GM06990 (cell line): ENCODE measurements around the gene LHFPL3.

ENCODE experiments used
- DNase-seq: peaks from one replicate; pipeline ENCODE4 v3.0.0-alpha.2; 2011; ENCODE audit not compliant: insufficient read length; ENCODE audit errors: extremely low read depth
- H3K27me3 ChIP-seq: replicated peaks from 2 replicates; pipeline ENCODE4 v1.6.0; 2011; ENCODE audit warnings: low read length; ENCODE audit not compliant: control insufficient read depth, insufficient read depth
- H3K36me3 ChIP-seq: 2 replicates; pipeline ENCODE4 v1.5.1; 2011; ENCODE audit warnings: low read length; ENCODE audit not compliant: control insufficient read depth, insufficient read depth
- H3K4me3 ChIP-seq: replicated peaks from 2 replicates; pipeline ENCODE4 v1.5.1; 2011; ENCODE audit warnings: low read depth, mild to moderate bottlenecking, control low read depth, low read length
- CTCF ChIP-seq: IDR thresholded peaks from 2 replicates; pipeline ENCODE4 v1.5.1; 2011; ENCODE audit warnings: low read length, control low read depth, mild to moderate bottlenecking, inconsistent platforms; ENCODE audit not compliant: insufficient read depth, poor library complexity, severe bottlenecking

Gene LHFPL3

DNA sequence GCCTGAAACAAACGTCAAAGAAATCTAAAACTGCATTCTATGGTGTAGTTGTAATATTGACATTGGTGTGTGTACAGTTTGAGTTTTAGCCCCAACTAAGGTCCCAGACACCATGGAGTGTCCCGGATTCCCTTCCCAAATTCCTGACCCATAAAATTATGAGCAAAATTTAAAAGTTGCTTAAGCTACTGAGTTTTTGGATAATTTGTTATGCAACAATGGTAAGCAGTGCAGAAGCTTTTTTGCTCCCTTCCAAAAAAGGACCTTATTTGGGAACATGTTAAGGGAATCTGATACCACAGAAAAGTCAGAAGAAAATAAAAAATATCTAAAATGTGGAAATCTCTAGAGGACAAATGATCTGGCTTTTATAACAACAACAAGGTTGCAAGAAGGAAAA lies 622.4 kb downstream of the LHFPL3 start:
- H3K4me3 ChIP-seq: no peak overlapping the region
- no peaks in the 10 kb centered on the region for H3K27me3 ChIP-seq
- no peak for TF ChIP-seq CTCF
- H3K36me3 ChIP-seq: no peaks in the 10 kb centered on the region
- no peak for DNase-seq

DNA sequence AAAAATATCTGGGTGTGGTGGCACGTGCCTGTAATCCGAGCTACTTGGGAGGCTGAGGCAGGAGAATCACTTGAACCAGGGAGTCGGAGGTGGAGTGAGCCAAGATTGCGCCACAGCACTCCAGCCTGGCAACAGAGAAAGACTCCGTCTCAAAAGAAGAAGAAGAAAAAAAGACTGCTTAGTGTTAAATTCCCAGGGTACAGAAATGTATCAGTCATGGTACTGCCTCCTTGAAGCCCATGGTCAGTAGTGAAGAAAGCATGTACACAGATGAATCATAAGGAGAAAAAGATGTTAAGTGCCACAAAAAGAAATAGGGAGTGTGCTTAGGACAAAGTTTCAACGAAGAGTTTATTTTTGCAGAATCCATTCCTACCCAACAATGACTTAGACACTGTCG lies 623.1 kb downstream of the LHFPL3 start:
- H3K4me3 ChIP-seq: no peak overlapping the region
- H3K27me3 ChIP-seq: no peaks in the 10 kb centered on the region
- TF ChIP-seq CTCF: no peak
- DNase-seq: no peak
- H3K36me3 ChIP-seq: no peaks in the 10 kb centered on the region

- no peak for DNase-seq
- no peak for TF ChIP-seq CTCF
- Histone ChIP-seq H3K36me3 (no peaks in the 10 kb centered on the region), H3K27me3 (no peaks in the 10 kb centered on the region), H3K4me3 (no peak overlapping the region)
Measured at GRCh38 chr7:104955276-104955675, 626.9 kb downstream of the LHFPL3 start.
